ENCODE results near the gene PICALM. TPM values are rescaled to one million over a fixed set of nuclear protein-coding genes. Genes with fewer than 3 reads are reported as not detected.
"Not testable (repeated sequence)": the region's sequence is repeated elsewhere in the genome, so short reads cannot be mapped to it uniquely, and the experiment has no call there.

PICALM gene
- total RNA-seq, 2 donors from 2014 or later, result 166 to 286 TPM

GRCh38 chr11:86115542-86116385 lies 46.9 kb upstream of the PICALM start:
- Histone ChIP-seq H3K4me3 (no peak overlapping the region), H3K4me1 (peaks cover 0 to 4% of the 10 kb centered on the region in 2 donors), H3K36me3 (no peaks in the 10 kb centered on the region), H3K27ac (no peak overlapping the region), H3K9me3 (no peaks in the 10 kb centered on the region), H3K27me3 (no peaks in the 10 kb centered on the region)
- TF ChIP-seq, protein P1, sequence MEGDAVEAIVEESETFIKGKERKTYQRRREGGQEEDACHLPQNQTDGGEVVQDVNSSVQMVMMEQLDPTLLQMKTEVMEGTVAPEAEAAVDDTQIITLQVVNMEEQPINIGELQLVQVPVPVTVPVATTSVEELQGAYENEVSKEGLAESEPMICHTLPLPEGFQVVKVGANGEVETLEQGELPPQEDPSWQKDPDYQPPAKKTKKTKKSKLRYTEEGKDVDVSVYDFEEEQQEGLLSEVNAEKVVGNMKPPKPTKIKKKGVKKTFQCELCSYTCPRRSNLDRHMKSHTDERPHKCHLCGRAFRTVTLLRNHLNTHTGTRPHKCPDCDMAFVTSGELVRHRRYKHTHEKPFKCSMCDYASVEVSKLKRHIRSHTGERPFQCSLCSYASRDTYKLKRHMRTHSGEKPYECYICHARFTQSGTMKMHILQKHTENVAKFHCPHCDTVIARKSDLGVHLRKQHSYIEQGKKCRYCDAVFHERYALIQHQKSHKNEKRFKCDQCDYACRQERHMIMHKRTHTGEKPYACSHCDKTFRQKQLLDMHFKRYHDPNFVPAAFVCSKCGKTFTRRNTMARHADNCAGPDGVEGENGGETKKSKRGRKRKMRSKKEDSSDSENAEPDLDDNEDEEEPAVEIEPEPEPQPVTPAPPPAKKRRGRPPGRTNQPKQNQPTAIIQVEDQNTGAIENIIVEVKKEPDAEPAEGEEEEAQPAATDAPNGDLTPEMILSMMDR (IDR thresholded peaks at IDR 0.05), result no peak
- no peak for DNase-seq (ENCODE audit: low spot score)

- no peaks in the 10 kb centered on the region for H3K9me3 ChIP-seq
- H3K27me3 ChIP-seq, result no peaks in the 10 kb centered on the region
- no peak for DNase-seq (ENCODE audit: low spot score)
- no peak overlapping the region for H3K27ac ChIP-seq
- H3K4me3 ChIP-seq, result no peak overlapping the region
- H3K36me3 ChIP-seq, result no peaks in the 10 kb centered on the region
- TF ChIP-seq, protein P1 (IDR thresholded peaks at IDR 0.05), result no peak
- no peaks in the 10 kb centered on the region for H3K4me1 ChIP-seq
Observed at GRCh38 chr11:86108890-86109638, 40.2 kb upstream of the PICALM start.

- Histone ChIP-seq H3K36me3 (no peaks in the 10 kb centered on the region), H3K27ac (no peak overlapping the region), H3K4me1 (no peaks in the 10 kb centered on the region), H3K4me3 (no peak overlapping the region), H3K9me3 (no peaks in the 10 kb centered on the region), H3K27me3 (no peaks in the 10 kb centered on the region)
- DNase-seq (ENCODE audit: low spot score), result no peak
- TF ChIP-seq, protein P1 (IDR thresholded peaks at IDR 0.05), result no peak
Observed at GRCh38 chr11:86108191-86108590, 39.3 kb upstream of the PICALM start.

DNA sequence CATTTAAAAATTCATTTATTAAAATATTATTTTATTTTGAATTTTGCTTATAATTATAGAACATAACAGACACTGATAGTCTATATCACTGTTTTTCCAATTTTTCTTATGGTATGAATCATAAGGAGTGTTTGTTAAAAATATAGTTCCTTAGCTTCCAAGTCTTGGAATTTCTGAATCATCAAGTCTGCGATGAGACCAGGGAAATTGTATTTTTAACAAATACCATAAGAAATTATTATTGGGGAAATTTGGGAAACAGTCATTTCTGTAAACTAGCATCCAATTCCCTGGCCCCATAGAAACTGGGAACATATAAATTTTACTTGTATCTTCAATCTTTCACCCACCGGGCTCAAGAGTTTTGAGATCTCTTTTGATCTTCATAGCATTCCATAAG lies 38.0 kb upstream of the PICALM start:
- no peaks in the 10 kb centered on the region for H3K9me3 ChIP-seq
- no peaks in the 10 kb centered on the region for H3K4me1 ChIP-seq
- H3K27me3 ChIP-seq, result no peaks in the 10 kb centered on the region
- no peak overlapping the region for H3K4me3 ChIP-seq
- DNase-seq (ENCODE audit: low spot score), result no peak
- H3K36me3 ChIP-seq, result no peaks in the 10 kb centered on the region
- no peak overlapping the region for H3K27ac ChIP-seq
- TF ChIP-seq, protein P1 (IDR thresholded peaks at IDR 0.05), result no peak

DNA sequence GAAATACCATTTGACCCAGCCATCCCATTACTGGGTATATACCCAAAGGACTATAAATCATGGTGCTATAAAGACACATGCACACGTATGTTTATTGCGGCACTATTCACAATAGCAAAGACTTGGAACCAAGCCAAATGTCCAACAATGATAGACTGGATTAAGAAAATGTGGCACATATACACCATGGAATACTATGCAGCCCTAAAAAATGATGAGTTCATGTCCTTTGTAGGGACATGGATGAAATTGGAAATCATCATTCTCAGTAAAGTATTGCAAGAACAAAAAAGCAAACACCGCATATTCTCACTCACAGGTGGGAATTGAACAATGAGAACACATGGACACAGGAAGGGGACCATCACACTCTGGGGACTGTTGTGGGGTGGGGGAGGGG lies 37.1 kb upstream of the PICALM start:
- not testable (repeated sequence) for H3K4me3 ChIP-seq; H3K27ac ChIP-seq; DNase-seq (ENCODE audit: low spot score); H3K4me1 ChIP-seq; H3K27me3 ChIP-seq; H3K9me3 ChIP-seq; H3K36me3 ChIP-seq

GRCh38 chr11:86105601-86106000 lies 36.7 kb upstream of the PICALM start:
- DNase-seq (ENCODE audit: low spot score); H3K36me3 ChIP-seq: not testable (repeated sequence)

More at GRCh38 chr11:86105601-86106000, 36.7 kb upstream of the PICALM start:
- H3K4me3 ChIP-seq, H3K27ac ChIP-seq, H3K9me3 ChIP-seq, H3K4me1 ChIP-seq, H3K27me3 ChIP-seq: not testable (repeated sequence)

All from right atrium auricular region (tissue), 2 donors.